Activated CD8-positive, alpha-beta memory T cell treated with anti-CD3 and anti-CD28 coated beads, Interleukin-2, amount 50 U/mL, for 48 hours (primary cell): Measurements from ENCODE around the gene OVCH1.

Source experiments
- DNase-seq: peaks from one replicate; pipeline ENCODE4 v3.0.0-alpha.2; 2020

Gene OVCH1

GRCh38 chr12:29497588-29497987 lies at the start of gene OVCH1:
TSS of gene OVCH1 (minus strand) at chr12:29497686. CDS start at chr12:29497686, 0 bp downstream.
- DNase-seq: no peak

GRCh38 chr12:29547151-29547632 lies 49.7 kb upstream of the OVCH1 start:
- DNase-seq: no peak

GRCh38 chr12:29546000-29546399 lies 48.5 kb upstream of the OVCH1 start:
- no peak for DNase-seq

GRCh38 chr12:29545102-29545467 lies 47.6 kb upstream of the OVCH1 start:
- no peak for DNase-seq

- no peak for DNase-seq
Measured at GRCh38 chr12:29544428-29545101, 47.1 kb upstream of the OVCH1 start.

- DNase-seq: no peak
Measured at GRCh38 chr12:29543036-29543435, 45.5 kb upstream of the OVCH1 start.

GRCh38 chr12:29537298-29537697 lies 39.8 kb upstream of the OVCH1 start:
- no peak for DNase-seq

- no peak for DNase-seq
Measured at GRCh38 chr12:29534935-29535334, 37.4 kb upstream of the OVCH1 start.

GRCh38 chr12:29533815-29534489 lies 36.5 kb upstream of the OVCH1 start:
- DNase-seq: no peak

- DNase-seq: no peak
Measured at GRCh38 chr12:29531471-29531870, 34.0 kb upstream of the OVCH1 start.

- DNase-seq: no peak
Measured at GRCh38 chr12:29530436-29530835, 33.0 kb upstream of the OVCH1 start.

GRCh38 chr12:29528161-29528560 lies 30.7 kb upstream of the OVCH1 start:
- no peak for DNase-seq

GRCh38 chr12:29521951-29522350 lies 24.5 kb upstream of the OVCH1 start:
- no peak for DNase-seq

- no peak for DNase-seq
Measured at GRCh38 chr12:29519585-29520182, 22.2 kb upstream of the OVCH1 start.

GRCh38 chr12:29518407-29518806 lies 20.9 kb upstream of the OVCH1 start:
- DNase-seq: no peak

- no peak for DNase-seq
Measured at GRCh38 chr12:29517264-29517663, 19.8 kb upstream of the OVCH1 start.

GRCh38 chr12:29516431-29516875 lies 19.0 kb upstream of the OVCH1 start:
- DNase-seq: no peak

- DNase-seq: no peak
Measured at GRCh38 chr12:29510591-29511185, 13.2 kb upstream of the OVCH1 start.

GRCh38 chr12:29509503-29509902 lies 12.0 kb upstream of the OVCH1 start:
- DNase-seq: no peak

- no peak for DNase-seq
Measured at GRCh38 chr12:29508949-29509348, 11.5 kb upstream of the OVCH1 start.

- no peak for DNase-seq
Measured at GRCh38 chr12:29505122-29505521, 7.6 kb upstream of the OVCH1 start.

GRCh38 chr12:29503283-29503682 lies 5.8 kb upstream of the OVCH1 start:
- DNase-seq: no peak

- DNase-seq: no peak
Measured at GRCh38 chr12:29499235-29499634, 1.7 kb upstream of the OVCH1 start.

GRCh38 chr12:29492891-29493290 lies 4.6 kb downstream of the OVCH1 start:
- no peak for DNase-seq
